Measurements from ENCODE around the gene BRAP.
"Not testable (repeated sequence)": the region's sequence is repeated elsewhere in the genome, so short reads cannot be mapped to it uniquely, and the experiment has no call there.

The BRAP gene, protein sequence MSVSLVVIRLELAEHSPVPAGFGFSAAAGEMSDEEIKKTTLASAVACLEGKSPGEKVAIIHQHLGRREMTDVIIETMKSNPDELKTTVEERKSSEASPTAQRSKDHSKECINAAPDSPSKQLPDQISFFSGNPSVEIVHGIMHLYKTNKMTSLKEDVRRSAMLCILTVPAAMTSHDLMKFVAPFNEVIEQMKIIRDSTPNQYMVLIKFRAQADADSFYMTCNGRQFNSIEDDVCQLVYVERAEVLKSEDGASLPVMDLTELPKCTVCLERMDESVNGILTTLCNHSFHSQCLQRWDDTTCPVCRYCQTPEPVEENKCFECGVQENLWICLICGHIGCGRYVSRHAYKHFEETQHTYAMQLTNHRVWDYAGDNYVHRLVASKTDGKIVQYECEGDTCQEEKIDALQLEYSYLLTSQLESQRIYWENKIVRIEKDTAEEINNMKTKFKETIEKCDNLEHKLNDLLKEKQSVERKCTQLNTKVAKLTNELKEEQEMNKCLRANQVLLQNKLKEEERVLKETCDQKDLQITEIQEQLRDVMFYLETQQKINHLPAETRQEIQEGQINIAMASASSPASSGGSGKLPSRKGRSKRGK

DNA sequence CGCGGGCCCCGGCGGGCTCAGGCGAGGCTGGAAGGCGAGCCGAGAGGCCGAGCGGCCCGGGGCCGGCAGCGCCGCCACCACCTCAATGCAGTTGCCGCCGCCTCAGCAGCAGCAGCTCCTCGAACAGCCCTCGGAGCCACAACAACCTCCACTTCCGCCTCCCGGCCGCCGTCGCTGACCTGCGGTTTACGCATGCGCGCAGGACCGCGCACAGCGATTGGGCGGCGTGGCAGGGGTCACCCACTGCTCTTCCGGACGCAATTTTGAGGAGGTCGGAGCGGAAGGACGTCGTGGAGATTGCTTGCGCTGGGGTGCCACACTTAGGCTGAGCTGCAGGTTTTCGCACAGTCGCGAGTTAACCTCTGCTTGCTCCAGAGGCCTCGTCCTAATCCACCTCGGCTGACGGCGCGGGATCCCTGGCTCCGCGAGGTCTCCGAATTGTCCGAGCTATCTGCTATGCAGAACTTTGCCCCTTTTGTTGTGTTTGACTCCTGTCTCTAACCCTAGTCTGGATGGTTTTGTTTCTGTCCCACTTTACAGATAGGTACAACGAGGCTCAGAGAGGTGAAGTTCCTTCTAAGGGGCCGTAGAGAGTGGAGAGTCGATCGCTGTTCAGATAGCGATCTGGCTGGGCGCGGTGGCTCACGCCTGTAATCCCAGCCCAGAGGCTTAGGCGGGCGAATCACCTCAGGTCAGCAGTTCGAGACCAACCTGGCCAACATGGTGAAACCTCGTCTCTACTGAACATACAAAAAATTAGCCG is at the start of gene BRAP, which contains the start of gene ACAD10:
BRAP (minus strand) TSS at position 146 of the 763 bp plus-strand sequence. CDS start 164 bp downstream, outside the sequence.
ACAD10 (plus strand) TSS at position 243 of the 763 bp plus-strand sequence. CDS start 6,657 bp downstream, outside the sequence.
- H3K4me3 ChIP-seq (ENCODE audit: low read depth, low read length) = peak within 1 kb of the TSS; percentile 84
- peaks cover 42% of the 10 kb centered on the region for H3K79me2 ChIP-seq (ENCODE audit: control insufficient read depth, insufficient read depth, low read length, unreplicated experiment)
- H2AFZ ChIP-seq (ENCODE audit: low read length, unreplicated experiment) = peak within 1 kb of the TSS; percentile 76
- H3K27ac ChIP-seq (ENCODE audit: low read depth, low read length) = peak within 1 kb of the TSS; percentile 54; the same call in 1 of the 2 replicates
- H3K27me3 ChIP-seq (ENCODE audit: insufficient read depth, low read length) = no peaks in the 10 kb centered on the region
- peaks cover 13% of the 10 kb centered on the region for H3K4me1 ChIP-seq (ENCODE audit: control insufficient read depth, insufficient read depth, low read length, unreplicated experiment)
- H3K36me3 ChIP-seq (ENCODE audit: insufficient read depth, low read length) = peaks cover 18% of the 10 kb centered on the region; the same call in 1 of the 2 replicates

DNA sequence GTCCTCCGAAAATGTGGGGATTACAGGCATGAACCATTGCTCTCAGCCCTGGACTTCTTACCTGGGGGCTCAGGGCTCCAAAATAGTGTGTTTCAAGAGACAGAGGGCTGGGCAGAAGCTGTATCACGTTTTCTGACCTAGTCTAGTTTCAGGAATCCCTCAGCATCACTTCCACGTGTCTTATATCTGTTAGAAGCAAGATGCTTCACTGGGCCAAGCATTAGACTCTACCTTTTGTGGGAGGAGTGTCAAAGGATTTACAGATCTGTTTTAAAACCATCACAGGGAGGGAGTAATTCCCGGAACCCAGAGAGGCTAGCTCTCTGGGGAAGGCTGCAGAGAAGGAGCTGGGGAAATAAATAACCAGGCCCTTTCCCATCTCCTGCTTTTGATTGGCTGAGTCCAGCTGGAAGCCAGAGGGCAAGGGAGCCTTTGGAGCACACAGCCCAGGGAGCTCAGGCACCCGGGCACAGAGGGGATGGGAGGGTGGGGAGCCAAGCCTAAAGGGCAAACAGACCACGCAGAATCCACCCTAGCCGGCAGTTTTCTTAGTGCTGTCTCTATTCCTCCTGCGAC is 47.7 kb upstream of the BRAP start:
- no peak overlapping the region for H2AFZ ChIP-seq (ENCODE audit: low read length, unreplicated experiment)
- no peaks in the 10 kb centered on the region for H3K27me3 ChIP-seq (ENCODE audit: insufficient read depth, low read length)
- no peaks in the 10 kb centered on the region for H3K4me1 ChIP-seq (ENCODE audit: control insufficient read depth, insufficient read depth, low read length, unreplicated experiment)
- no peak overlapping the region for H3K27ac ChIP-seq (ENCODE audit: low read depth, low read length)
- no peaks in the 10 kb centered on the region for H3K79me2 ChIP-seq (ENCODE audit: control insufficient read depth, insufficient read depth, low read length, unreplicated experiment)
- H3K4me3 ChIP-seq (ENCODE audit: low read depth, low read length) = no peak overlapping the region
- 0 out of 2 replicates have a peak, but pooled peaks cover 4% of the 10 kb centered on the region for H3K36me3 ChIP-seq (ENCODE audit: insufficient read depth, low read length)

DNA sequence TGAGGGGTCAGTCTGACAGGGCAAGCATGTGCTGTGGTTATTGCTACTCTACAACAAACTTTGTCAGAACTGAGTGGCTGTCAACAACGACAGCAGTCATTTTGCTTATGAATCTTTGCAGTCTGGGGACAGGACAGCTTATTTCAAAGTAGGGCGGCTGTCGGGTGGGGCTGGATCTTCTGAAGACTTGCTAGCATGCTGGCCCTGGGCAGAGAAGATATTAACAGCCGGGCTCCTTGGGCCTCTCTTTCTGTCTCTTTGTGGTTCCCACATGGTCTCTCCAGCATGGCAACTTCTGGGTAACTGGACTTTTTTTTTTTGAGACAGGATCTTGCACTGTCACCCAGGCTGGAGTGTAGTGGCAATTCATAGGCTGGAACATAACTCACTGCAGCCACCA is 47.0 kb upstream of the BRAP start:
- H3K4me3 ChIP-seq (ENCODE audit: low read depth, low read length) = no peak overlapping the region
- no peaks in the 10 kb centered on the region for H3K27me3 ChIP-seq (ENCODE audit: insufficient read depth, low read length)
- H3K4me1 ChIP-seq (ENCODE audit: control insufficient read depth, insufficient read depth, low read length, unreplicated experiment) = no peaks in the 10 kb centered on the region
- H3K79me2 ChIP-seq (ENCODE audit: control insufficient read depth, insufficient read depth, low read length, unreplicated experiment) = no peaks in the 10 kb centered on the region
- 0 out of 2 replicates have a peak, but pooled peaks cover 4% of the 10 kb centered on the region for H3K36me3 ChIP-seq (ENCODE audit: insufficient read depth, low read length)
- H2AFZ ChIP-seq (ENCODE audit: low read length, unreplicated experiment) = no peak overlapping the region
- no peak overlapping the region for H3K27ac ChIP-seq (ENCODE audit: low read depth, low read length)

DNA sequence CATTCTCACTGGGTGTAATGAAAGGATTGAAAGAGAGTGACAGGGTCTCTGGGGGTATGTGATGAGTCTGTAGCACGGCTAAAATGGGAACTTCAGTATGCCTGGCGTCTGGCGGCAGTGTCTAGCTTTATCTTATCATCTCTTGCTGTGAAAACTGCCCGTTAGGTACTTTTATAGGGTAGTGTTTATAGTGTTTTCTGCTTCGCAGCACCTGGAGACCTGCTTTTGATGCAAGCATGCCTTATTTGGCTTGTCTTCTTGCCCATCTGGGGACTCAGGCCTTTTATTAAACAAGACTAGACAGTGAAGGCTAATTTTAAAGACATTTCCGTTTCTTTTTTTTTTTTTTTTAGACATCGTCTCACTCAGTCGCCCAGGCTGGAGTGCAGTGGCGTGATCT is 44.7 kb upstream of the BRAP start:
- Histone ChIP-seq H3K27me3 (ENCODE audit: insufficient read depth, low read length) (no peaks in the 10 kb centered on the region), H3K4me1 (ENCODE audit: control insufficient read depth, insufficient read depth, low read length, unreplicated experiment) (no peaks in the 10 kb centered on the region), H3K4me3 (ENCODE audit: low read depth, low read length) (no peak overlapping the region), H2AFZ (ENCODE audit: low read length, unreplicated experiment) (no peak overlapping the region), H3K36me3 (ENCODE audit: insufficient read depth, low read length) (0 out of 2 replicates have a peak, but pooled peaks cover 4% of the 10 kb centered on the region), H3K27ac (ENCODE audit: low read depth, low read length) (no peak overlapping the region), H3K79me2 (ENCODE audit: control insufficient read depth, insufficient read depth, low read length, unreplicated experiment) (no peaks in the 10 kb centered on the region)

DNA sequence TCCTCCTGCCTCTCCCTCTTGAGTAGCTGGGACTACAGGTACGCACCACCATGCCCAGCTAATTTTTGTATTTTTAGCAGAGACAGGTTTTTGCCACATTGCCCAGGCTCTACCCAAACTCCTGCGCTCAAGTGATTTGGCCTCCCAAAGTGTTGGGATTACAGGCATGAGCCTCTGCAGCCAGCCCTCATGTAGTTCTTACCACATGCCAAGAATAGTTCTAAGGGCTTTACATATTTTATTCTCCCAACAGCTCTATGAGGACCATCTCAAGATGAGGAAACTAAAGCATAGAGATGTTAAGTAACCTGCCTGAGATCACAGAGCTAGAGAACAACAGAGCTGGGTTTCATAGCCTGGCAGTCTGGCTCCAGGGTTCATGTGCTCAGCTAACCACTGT is 43.0 kb upstream of the BRAP start:
- Histone ChIP-seq H3K27me3 (ENCODE audit: insufficient read depth, low read length) (no peaks in the 10 kb centered on the region), H2AFZ (ENCODE audit: low read length, unreplicated experiment) (no peak overlapping the region), H3K36me3 (ENCODE audit: insufficient read depth, low read length) (0 out of 2 replicates have a peak, but pooled peaks cover under 1% of the 10 kb centered on the region), H3K4me1 (ENCODE audit: control insufficient read depth, insufficient read depth, low read length, unreplicated experiment) (no peaks in the 10 kb centered on the region), H3K79me2 (ENCODE audit: control insufficient read depth, insufficient read depth, low read length, unreplicated experiment) (no peaks in the 10 kb centered on the region), H3K27ac (ENCODE audit: low read depth, low read length) (no peak overlapping the region), H3K4me3 (ENCODE audit: low read depth, low read length) (no peak overlapping the region)

DNA sequence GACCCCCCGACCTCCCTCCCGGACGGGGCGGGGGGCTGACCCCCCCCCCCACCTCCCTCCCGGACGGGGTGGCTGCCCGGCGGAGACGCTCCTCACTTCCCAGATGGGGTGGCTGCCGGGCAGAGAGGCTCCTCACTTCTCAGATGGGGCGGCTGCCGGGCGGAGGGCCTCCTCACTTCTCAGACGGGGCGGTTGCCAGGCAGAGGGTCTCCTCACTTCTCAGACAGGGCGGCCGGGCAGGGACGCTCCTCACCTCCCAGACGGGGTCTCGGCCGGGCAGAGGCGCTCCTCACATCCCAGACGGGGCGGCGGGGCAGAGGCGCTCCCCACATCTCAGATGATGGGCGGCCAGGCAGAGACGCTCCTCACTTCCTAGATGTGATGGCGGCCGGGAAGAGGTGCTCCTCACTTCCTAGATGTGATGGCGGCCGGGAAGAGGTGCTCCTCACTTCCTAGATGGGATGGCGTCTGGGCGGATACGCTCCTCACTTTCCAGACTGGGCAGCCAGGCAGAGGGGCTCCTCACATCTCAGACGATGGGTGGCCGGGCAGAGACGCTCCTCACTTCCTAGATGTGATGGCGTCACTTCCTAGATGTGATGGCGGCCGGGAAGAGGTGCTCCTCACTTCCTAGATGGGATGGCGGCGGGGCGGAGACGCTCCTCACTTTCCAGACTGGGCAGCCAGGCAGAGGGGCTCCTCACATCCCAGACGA is 38.0 kb upstream of the BRAP start:
- not testable (repeated sequence) for H3K4me1 ChIP-seq (ENCODE audit: control insufficient read depth, insufficient read depth, low read length, unreplicated experiment); H3K4me3 ChIP-seq (ENCODE audit: low read depth, low read length); H3K27ac ChIP-seq (ENCODE audit: low read depth, low read length); H3K79me2 ChIP-seq (ENCODE audit: control insufficient read depth, insufficient read depth, low read length, unreplicated experiment); H2AFZ ChIP-seq (ENCODE audit: low read length, unreplicated experiment); H3K27me3 ChIP-seq (ENCODE audit: insufficient read depth, low read length)
- H3K36me3 ChIP-seq (ENCODE audit: insufficient read depth, low read length) = peaks cover 11% of the 10 kb centered on the region; the same call in 1 of the 2 replicates

DNA sequence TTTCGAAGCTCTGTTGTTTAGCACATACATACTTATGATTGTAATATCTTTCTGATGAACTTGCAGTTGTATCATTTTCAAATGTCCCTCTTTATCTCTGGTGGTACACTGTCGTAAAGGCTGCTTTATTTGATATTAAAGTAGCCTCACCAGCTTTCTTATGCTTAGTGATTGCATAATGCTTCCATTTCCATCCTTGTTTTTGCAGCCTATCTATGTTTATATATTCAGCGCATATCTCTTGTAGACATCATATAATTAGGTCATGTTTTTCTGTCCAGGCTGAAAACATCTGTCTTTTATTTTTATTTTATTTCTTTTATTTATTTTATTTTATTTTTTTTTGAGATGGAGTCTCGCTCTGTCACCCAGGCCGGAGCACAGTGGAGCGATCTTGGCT is 34.7 kb upstream of the BRAP start:
- H3K36me3 ChIP-seq (ENCODE audit: insufficient read depth, low read length) = peaks cover 11% of the 10 kb centered on the region; the same call in 1 of the 2 replicates
- no peak overlapping the region for H3K27ac ChIP-seq (ENCODE audit: low read depth, low read length)
- H3K27me3 ChIP-seq (ENCODE audit: insufficient read depth, low read length) = no peaks in the 10 kb centered on the region
- no peaks in the 10 kb centered on the region for H3K4me1 ChIP-seq (ENCODE audit: control insufficient read depth, insufficient read depth, low read length, unreplicated experiment)
- H2AFZ ChIP-seq (ENCODE audit: low read length, unreplicated experiment) = no peak overlapping the region
- no peak overlapping the region for H3K4me3 ChIP-seq (ENCODE audit: low read depth, low read length)
- no peaks in the 10 kb centered on the region for H3K79me2 ChIP-seq (ENCODE audit: control insufficient read depth, insufficient read depth, low read length, unreplicated experiment)

DNA sequence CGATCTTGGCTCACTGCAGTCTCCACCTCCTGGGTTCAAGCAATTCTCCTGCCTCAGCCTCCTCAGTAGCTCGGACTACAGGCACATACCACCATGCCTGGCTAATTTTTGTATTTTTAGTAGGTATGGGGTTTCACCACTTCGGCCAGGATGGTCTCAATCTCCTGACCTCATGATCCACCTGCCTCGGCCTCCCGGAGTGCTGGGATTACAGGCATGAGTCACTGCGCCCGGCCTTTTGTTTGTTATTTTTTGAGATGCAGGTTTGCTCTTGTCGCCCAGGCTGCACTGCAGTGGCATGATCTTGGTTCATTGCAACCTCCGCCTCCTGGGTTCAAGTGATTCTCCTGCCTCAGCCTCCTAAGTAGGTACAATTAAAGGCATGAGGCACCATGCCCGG is 33.6 kb upstream of the BRAP start:
- H3K79me2 ChIP-seq (ENCODE audit: control insufficient read depth, insufficient read depth, low read length, unreplicated experiment); H3K4me1 ChIP-seq (ENCODE audit: control insufficient read depth, insufficient read depth, low read length, unreplicated experiment); H3K27ac ChIP-seq (ENCODE audit: low read depth, low read length); H2AFZ ChIP-seq (ENCODE audit: low read length, unreplicated experiment); H3K4me3 ChIP-seq (ENCODE audit: low read depth, low read length); H3K27me3 ChIP-seq (ENCODE audit: insufficient read depth, low read length): not testable (repeated sequence)
- peaks cover 11% of the 10 kb centered on the region; the same call in 1 of the 2 replicates for H3K36me3 ChIP-seq (ENCODE audit: insufficient read depth, low read length)

DNA sequence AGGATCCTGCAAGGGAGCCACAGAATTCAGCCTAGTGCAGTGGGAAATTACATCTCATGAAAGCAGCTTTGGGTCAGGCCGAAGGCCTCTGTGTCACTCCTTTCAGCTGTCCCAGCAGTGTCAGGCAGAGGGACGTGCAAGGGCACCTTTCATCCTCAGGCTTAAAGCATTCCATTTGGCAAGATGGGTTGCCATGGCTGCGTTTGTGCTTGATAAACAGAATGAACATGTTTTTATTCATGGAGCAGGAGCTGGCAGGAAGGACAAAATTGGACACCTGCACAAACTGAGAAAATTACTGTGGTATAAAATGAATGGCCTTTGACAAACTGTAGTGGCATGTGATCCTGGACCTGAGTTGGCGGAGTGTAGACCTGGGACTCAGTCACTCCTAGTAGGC is 29.5 kb upstream of the BRAP start:
- no peak overlapping the region for H2AFZ ChIP-seq (ENCODE audit: low read length, unreplicated experiment)
- H3K27me3 ChIP-seq (ENCODE audit: insufficient read depth, low read length) = no peaks in the 10 kb centered on the region
- no peaks in the 10 kb centered on the region for H3K79me2 ChIP-seq (ENCODE audit: control insufficient read depth, insufficient read depth, low read length, unreplicated experiment)
- H3K4me1 ChIP-seq (ENCODE audit: control insufficient read depth, insufficient read depth, low read length, unreplicated experiment) = no peaks in the 10 kb centered on the region
- peaks cover 13% of the 10 kb centered on the region for H3K36me3 ChIP-seq (ENCODE audit: insufficient read depth, low read length)
- no peak overlapping the region for H3K27ac ChIP-seq (ENCODE audit: low read depth, low read length)
- H3K4me3 ChIP-seq (ENCODE audit: low read depth, low read length) = no peak overlapping the region

DNA sequence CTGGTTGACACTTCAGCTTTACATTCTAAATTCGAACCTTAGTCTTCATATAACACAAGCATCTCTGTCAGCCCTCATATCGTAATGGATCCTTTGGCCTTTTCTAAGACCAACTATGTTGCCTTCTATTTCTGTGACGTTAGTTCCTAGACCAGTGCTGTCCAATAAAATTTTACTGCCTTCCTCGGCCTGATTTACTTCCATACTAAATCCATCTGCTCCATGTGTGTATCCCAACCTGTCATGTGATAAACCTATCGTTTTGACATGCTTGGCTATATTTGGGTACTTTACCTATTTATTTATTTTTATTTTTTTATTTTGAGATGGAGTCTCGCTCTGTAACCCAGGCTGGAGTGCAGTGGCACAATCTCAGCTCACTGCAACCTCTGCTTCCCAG is 20.4 kb upstream of the BRAP start:
- H3K4me1 ChIP-seq (ENCODE audit: control insufficient read depth, insufficient read depth, low read length, unreplicated experiment) = no peaks in the 10 kb centered on the region

More for the DNA sequence above, 20.4 kb upstream of the BRAP start:
- H3K4me3 ChIP-seq (ENCODE audit: low read depth, low read length) = no peak overlapping the region
- no peaks in the 10 kb centered on the region for H3K79me2 ChIP-seq (ENCODE audit: control insufficient read depth, insufficient read depth, low read length, unreplicated experiment)
- no peak overlapping the region for H3K27ac ChIP-seq (ENCODE audit: low read depth, low read length)
- H3K27me3 ChIP-seq (ENCODE audit: insufficient read depth, low read length) = no peaks in the 10 kb centered on the region
- no peak overlapping the region for H2AFZ ChIP-seq (ENCODE audit: low read length, unreplicated experiment)
- H3K36me3 ChIP-seq (ENCODE audit: insufficient read depth, low read length) = peaks cover 17% of the 10 kb centered on the region; the same call in 1 of the 2 replicates

Measured in ACC112 (cell line).